MM.1S (cell line): ENCODE data around the gene ITGA7.

Experiments used
- DNase-seq: peaks from one replicate; pipeline ENCODE4 v3.0.0-alpha.2; 2015
- H2AFZ ChIP-seq: fragments of 300-600 bp; sonication (generic); 2 replicates; pipeline ENCODE4 v1.6.0; 2016; ENCODE audit warnings: antibody characterized with exemption, low read length
- H3F3A ChIP-seq: fragments of 300-600 bp; sonication (generic); 2 replicates; pipeline ENCODE4 v1.6.1; 2016; ENCODE audit warnings: mild to moderate bottlenecking, antibody characterized with exemption, low read length, moderate library complexity, mixed read lengths; ENCODE audit not compliant: insufficient read depth
- H3K27ac ChIP-seq: fragments of 300-600 bp; sonication (generic); 2 replicates; pipeline ENCODE4 v1.5.1; 2016; ENCODE audit warnings: mild to moderate bottlenecking, low read length
- H3K27me3 ChIP-seq: fragments of 300-600 bp; sonication (generic); replicated peaks from 2 replicates; pipeline ENCODE4 v1.6.0; 2016; ENCODE audit warnings: low read length; ENCODE audit not compliant: insufficient read depth
- H3K36me3 ChIP-seq: fragments of 300-600 bp; sonication (generic); replicated peaks from 2 replicates; pipeline ENCODE4 v1.6.1; 2016; ENCODE audit warnings: mild to moderate bottlenecking, low read length, mixed read lengths; ENCODE audit not compliant: insufficient read depth
- H3K4me1 ChIP-seq: fragments of 300-600 bp; sonication (generic); 2 replicates; pipeline ENCODE4 v1.6.1; 2016; ENCODE audit warnings: low read length, mixed read lengths
- H3K4me2 ChIP-seq: fragments of 300-600 bp; sonication (generic); 2 replicates; pipeline ENCODE4 v1.6.0; 2016; ENCODE audit warnings: low read depth, low read length
- H3K4me3 ChIP-seq: fragments of 300-600 bp; sonication (generic); 2 replicates; pipeline ENCODE4 v1.5.1; 2016; ENCODE audit warnings: low read length, mixed read lengths
- H3K79me2 ChIP-seq: fragments of 300-600 bp; sonication (generic); 2 replicates; pipeline ENCODE4 v1.6.1; 2016; ENCODE audit warnings: mixed run types, low read length, mixed read lengths
- H3K9ac ChIP-seq: fragments of 300-600 bp; sonication (generic); 2 replicates; pipeline ENCODE4 v1.6.1; 2016; ENCODE audit warnings: low read length, mixed read lengths
- H3K9me2 ChIP-seq: fragments of 300-600 bp; sonication (generic); replicated peaks from 2 replicates; pipeline ENCODE4 v1.6.1; 2016; ENCODE audit warnings: mild to moderate bottlenecking, low read length, mixed read lengths; ENCODE audit not compliant: insufficient read depth
- H3K9me3 ChIP-seq: fragments of 300-600 bp; sonication (generic); replicated peaks from 2 replicates; pipeline ENCODE4 v1.6.1; 2016; ENCODE audit warnings: mild to moderate bottlenecking, low read length, mixed read lengths; ENCODE audit not compliant: insufficient read depth
- H4K20me1 ChIP-seq: fragments of 300-600 bp; sonication (generic); 2 replicates; pipeline ENCODE4 v1.6.1; 2016; ENCODE audit warnings: mild to moderate bottlenecking, low read length, moderate library complexity, mixed read lengths; ENCODE audit not compliant: insufficient read depth
- EZH2 ChIP-seq: fragments of 300-600 bp; sonication (generic); optimal IDR thresholded peaks from 2 replicates; pipeline ENCODE3; 2017; ENCODE audit warnings: low read depth, mild to moderate bottlenecking, antibody characterized with exemption, low read length, mixed read lengths
- EZH2phosphoT487 ChIP-seq: fragments of 300-600 bp; sonication (generic); IDR thresholded peaks from 2 replicates; pipeline ENCODE4 v1.6.1; 2018; ENCODE audit warnings: antibody characterized with exemption, low read length
- TF ChIP-seq, protein P1 (sequence below): fragments of 300-600 bp; sonication (generic); IDR thresholded peaks from 2 replicates; pipeline ENCODE4 v1.5.1; 2016; ENCODE audit warnings: antibody characterized with exemption, low read length, mixed read lengths

ITGA7 gene

GRCh38 chr12:55729819-55730818 is 22.4 kb upstream of the ITGA7 start:
- no peaks in the 10 kb centered on the region for H3K36me3 ChIP-seq
- no peaks in the 10 kb centered on the region for H4K20me1 ChIP-seq
- H3F3A ChIP-seq: no peaks in the 10 kb centered on the region
- H3K4me3 ChIP-seq: peak overlapping the region; percentile 81
- H3K79me2 ChIP-seq: peaks cover 15% of the 10 kb centered on the region
- H3K4me1 ChIP-seq: peaks cover 16% of the 10 kb centered on the region
- H3K9me3 ChIP-seq: no peaks in the 10 kb centered on the region
- H3K27me3 ChIP-seq: no peaks in the 10 kb centered on the region
- DNase-seq: no peak
- no peak overlapping the region for H3K27ac ChIP-seq
- H3K4me2 ChIP-seq: peak overlapping the region; percentile 95
- peak overlapping the region; percentile 80 for H2AFZ ChIP-seq
- peak overlapping the region; percentile 77; the same call in 1 of the 2 replicates for H3K9ac ChIP-seq
- H3K9me2 ChIP-seq: no peaks in the 10 kb centered on the region
- TF ChIP-seq, protein P1, sequence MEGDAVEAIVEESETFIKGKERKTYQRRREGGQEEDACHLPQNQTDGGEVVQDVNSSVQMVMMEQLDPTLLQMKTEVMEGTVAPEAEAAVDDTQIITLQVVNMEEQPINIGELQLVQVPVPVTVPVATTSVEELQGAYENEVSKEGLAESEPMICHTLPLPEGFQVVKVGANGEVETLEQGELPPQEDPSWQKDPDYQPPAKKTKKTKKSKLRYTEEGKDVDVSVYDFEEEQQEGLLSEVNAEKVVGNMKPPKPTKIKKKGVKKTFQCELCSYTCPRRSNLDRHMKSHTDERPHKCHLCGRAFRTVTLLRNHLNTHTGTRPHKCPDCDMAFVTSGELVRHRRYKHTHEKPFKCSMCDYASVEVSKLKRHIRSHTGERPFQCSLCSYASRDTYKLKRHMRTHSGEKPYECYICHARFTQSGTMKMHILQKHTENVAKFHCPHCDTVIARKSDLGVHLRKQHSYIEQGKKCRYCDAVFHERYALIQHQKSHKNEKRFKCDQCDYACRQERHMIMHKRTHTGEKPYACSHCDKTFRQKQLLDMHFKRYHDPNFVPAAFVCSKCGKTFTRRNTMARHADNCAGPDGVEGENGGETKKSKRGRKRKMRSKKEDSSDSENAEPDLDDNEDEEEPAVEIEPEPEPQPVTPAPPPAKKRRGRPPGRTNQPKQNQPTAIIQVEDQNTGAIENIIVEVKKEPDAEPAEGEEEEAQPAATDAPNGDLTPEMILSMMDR: no peak
- TF ChIP-seq EZH2 (no peak), EZH2phosphoT487 (no peak)

DNA sequence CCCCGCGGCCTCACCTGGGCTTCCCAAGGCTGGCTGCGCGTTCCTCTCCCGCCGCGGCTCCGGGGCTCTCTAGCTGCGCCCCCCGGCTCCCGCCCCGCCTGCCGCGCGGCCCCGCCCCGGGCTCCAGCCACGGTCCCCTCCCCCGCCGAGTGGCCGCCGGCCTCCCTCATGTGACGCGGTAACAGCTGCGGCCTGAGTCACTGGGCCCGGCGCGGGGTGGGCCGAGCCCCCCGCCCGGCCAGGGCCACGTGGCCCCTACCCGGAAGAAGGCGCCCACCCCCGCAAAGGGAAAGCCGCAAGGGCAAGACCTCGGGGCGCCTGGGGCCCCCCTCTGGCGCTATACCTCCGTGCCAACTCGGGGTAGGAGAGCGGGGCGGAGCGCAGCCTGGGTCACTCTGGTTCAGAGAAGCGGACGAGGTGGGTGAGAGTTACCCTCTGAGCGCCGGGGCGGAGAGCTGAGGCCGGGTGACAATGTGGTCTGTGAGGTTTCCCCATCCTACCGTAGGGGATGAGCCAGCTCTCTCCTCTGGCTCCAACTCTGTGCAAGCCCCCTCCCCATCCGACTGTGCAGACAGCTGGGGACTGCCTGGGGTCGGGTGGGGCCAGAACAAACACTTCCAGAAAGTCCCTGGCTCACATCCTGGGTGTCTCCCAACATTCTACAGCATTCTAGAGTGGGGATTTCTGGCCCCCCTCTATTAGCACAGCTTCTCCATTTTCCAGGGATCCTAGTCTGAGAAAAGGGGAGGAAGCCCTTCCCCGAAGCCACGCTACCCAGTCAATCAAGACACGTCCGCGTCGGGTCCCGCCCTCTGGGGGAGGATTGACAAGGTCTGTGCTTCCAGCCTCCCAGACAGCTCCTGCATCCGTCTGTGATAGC is 21.5 kb upstream of the ITGA7 start, which contains the start of gene CD63:
Gene CD63 (minus strand): TSS at position 71 of the 880 bp plus-strand sequence. CDS start 668 bp downstream, outside the sequence.
- peak within 1 kb of the TSS; percentile 80 for H2AFZ ChIP-seq
- DNase-seq: peak; percentile 70

More for the DNA sequence above, 21.5 kb upstream of the ITGA7 start, which contains the start of gene CD63:
- H3K9me3 ChIP-seq: no peaks in the 10 kb centered on the region
- no peaks in the 10 kb centered on the region for H4K20me1 ChIP-seq
- peak within 1 kb of the TSS; percentile 77 for H3K9ac ChIP-seq
- no peaks in the 10 kb centered on the region for H3F3A ChIP-seq
- peak within 1 kb of the TSS; percentile 95 for H3K4me2 ChIP-seq
- no peak for TF ChIP-seq EZH2phosphoT487
- TF ChIP-seq EZH2: no peak
- TF ChIP-seq, protein P1: no peak
- H3K4me3 ChIP-seq: peak within 1 kb of the TSS; percentile 81
- peak within 1 kb of the TSS; percentile 43; the same call in 1 of the 2 replicates for H3K27ac ChIP-seq
- H3K9me2 ChIP-seq: no peaks in the 10 kb centered on the region
- peaks cover 15% of the 10 kb centered on the region for H3K79me2 ChIP-seq
- no peaks in the 10 kb centered on the region for H3K27me3 ChIP-seq
- H3K4me1 ChIP-seq: peaks cover 16% of the 10 kb centered on the region
- no peaks in the 10 kb centered on the region for H3K36me3 ChIP-seq
